ENCODE data around the gene YAP1. TPM values are rescaled to one million over a fixed set of nuclear protein-coding genes. Genes with fewer than 3 reads are reported as not detected.
A peak's percentile ranks its signal among the peaks of the same experiment; 100 is the strongest.

Gene YAP1
- total RNA-seq, 4 donors from 2014 or later: 97.0 to 177 (median 142) TPM

- Histone ChIP-seq H3K36me3 (peaks cover 0 to 49% (median 0%) of the 10 kb centered on the region in 3 donors), H3K27me3 (no peaks in the 10 kb centered on the region), H3K4me3 (peak overlapping the region in 1 of 4 donors; percentile 5), H3K27ac (peak overlapping the region in 2 of 4 donors; percentile 4 to 62), H3K9me3 (no peaks in the 10 kb centered on the region), H3K4me1 (peaks cover 0 to 77% (median 39%) of the 10 kb centered on the region in 3 donors)
- WGBS, 2 donors: 21 to 46% methylated on average over 3 of the region's 3 CpGs
- no peak for TF ChIP-seq POLR2A (IDR thresholded peaks at IDR 0.05)
- TF ChIP-seq, protein P1, sequence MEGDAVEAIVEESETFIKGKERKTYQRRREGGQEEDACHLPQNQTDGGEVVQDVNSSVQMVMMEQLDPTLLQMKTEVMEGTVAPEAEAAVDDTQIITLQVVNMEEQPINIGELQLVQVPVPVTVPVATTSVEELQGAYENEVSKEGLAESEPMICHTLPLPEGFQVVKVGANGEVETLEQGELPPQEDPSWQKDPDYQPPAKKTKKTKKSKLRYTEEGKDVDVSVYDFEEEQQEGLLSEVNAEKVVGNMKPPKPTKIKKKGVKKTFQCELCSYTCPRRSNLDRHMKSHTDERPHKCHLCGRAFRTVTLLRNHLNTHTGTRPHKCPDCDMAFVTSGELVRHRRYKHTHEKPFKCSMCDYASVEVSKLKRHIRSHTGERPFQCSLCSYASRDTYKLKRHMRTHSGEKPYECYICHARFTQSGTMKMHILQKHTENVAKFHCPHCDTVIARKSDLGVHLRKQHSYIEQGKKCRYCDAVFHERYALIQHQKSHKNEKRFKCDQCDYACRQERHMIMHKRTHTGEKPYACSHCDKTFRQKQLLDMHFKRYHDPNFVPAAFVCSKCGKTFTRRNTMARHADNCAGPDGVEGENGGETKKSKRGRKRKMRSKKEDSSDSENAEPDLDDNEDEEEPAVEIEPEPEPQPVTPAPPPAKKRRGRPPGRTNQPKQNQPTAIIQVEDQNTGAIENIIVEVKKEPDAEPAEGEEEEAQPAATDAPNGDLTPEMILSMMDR (IDR thresholded peaks at IDR 0.05): no peak
- intact Hi-C loops (cut with DNase I): no loop called here
- DNase-seq: no peak
These were observed 10.3 kb downstream of the YAP1 start for GRCh38 chr11:102120437-102120973.

GRCh38 chr11:102121329-102121728, 11.1 kb downstream of the YAP1 start:
- H3K9me3 ChIP-seq: no peaks in the 10 kb centered on the region
- H3K27me3 ChIP-seq: no peaks in the 10 kb centered on the region
- 53 to 75% methylated on average over 2 of the region's 2 CpGs for WGBS, 2 donors
- no peak overlapping the region for H3K27ac ChIP-seq
- H3K4me1 ChIP-seq: peaks cover 0 to 69% (median 31%) of the 10 kb centered on the region in 3 donors
- no peak overlapping the region for H3K4me3 ChIP-seq
- TF ChIP-seq, protein P1 (IDR thresholded peaks at IDR 0.05): no peak
- no peak for TF ChIP-seq POLR2A (IDR thresholded peaks at IDR 0.05)
- H3K36me3 ChIP-seq: peaks cover 0 to 48% (median 0%) of the 10 kb centered on the region in 3 donors
- DNase-seq: no peak
- intact Hi-C loops (cut with DNase I): no loop called here

DNA sequence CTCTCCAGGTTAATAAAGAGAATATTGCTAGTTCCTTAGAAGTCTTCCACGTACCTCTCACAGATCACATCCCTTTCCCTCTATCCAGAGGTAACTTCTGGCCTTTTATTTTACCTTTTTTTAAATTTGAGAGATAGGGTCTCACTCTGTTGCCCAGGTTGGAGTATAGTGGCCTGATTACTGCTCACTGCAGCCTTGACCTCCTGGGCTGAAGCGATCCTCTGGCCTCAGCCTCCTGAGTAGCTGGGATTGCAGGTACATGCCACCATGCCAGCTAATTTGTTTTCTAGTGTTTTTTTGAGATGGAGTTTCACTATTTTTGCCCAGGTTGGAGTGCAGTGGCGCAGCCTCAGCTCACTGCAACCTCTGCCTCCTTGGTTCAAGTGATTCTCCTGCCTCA, 24.4 kb downstream of the YAP1 start:
- TF ChIP-seq, protein P1 (IDR thresholded peaks at IDR 0.05): no peak
- TF ChIP-seq POLR2A (IDR thresholded peaks at IDR 0.05): no peak
- Histone ChIP-seq H3K27me3 (no peaks in the 10 kb centered on the region), H3K4me1 (peaks cover 3 to 42% (median 6%) of the 10 kb centered on the region in 3 donors), H3K4me3 (no peak overlapping the region), H3K36me3 (peaks cover 0 to 13% (median 0%) of the 10 kb centered on the region in 3 donors), H3K9me3 (no peaks in the 10 kb centered on the region), H3K27ac (no peak overlapping the region)
- intact Hi-C loops (cut with DNase I): no loop called here
- no peak for DNase-seq
- WGBS, 2 donors: 88 to 90% methylated on average over 3 of the region's 3 CpGs

GRCh38 chr11:102135256-102135655, 25.0 kb downstream of the YAP1 start:
- intact Hi-C loops (cut with DNase I): no loop called here

GRCh38 chr11:102138223-102138622, 28.0 kb downstream of the YAP1 start:
- no peaks in the 10 kb centered on the region for H3K9me3 ChIP-seq
- no peak for DNase-seq
- intact Hi-C loops (cut with DNase I): no loop called here
- no peak overlapping the region for H3K4me3 ChIP-seq
- peaks cover 5 to 48% (median 13%) of the 10 kb centered on the region in 3 donors for H3K4me1 ChIP-seq
- peaks cover 0 to 7% (median 0%) of the 10 kb centered on the region in 3 donors for H3K36me3 ChIP-seq
- 58 to 67% methylated on average over 2 of the region's 2 CpGs for WGBS, 2 donors
- H3K27ac ChIP-seq: peak overlapping the region; percentile 17 to 75 (median 36)
- no peak for TF ChIP-seq POLR2A (IDR thresholded peaks at IDR 0.05)
- TF ChIP-seq, protein P1 (IDR thresholded peaks at IDR 0.05): no peak
- no peaks in the 10 kb centered on the region for H3K27me3 ChIP-seq

More at GRCh38 chr11:102135256-102135655, 25.0 kb downstream of the YAP1 start:
- Histone ChIP-seq H3K36me3 (peaks cover 0 to 13% (median 0%) of the 10 kb centered on the region in 3 donors), H3K27ac (no peak overlapping the region), H3K9me3 (no peaks in the 10 kb centered on the region), H3K27me3 (no peaks in the 10 kb centered on the region), H3K4me1 (peaks cover 5 to 43% (median 8%) of the 10 kb centered on the region in 3 donors), H3K4me3 (no peak overlapping the region)
- WGBS, 2 donors: 94 to 97% methylated on average over 2 of the region's 2 CpGs
- no peak for TF ChIP-seq POLR2A (IDR thresholded peaks at IDR 0.05)
- TF ChIP-seq, protein P1 (IDR thresholded peaks at IDR 0.05): no peak
- no peak for DNase-seq

Data from esophagus squamous epithelium (tissue), 5 donors.